HG02973 (cell line): Measurements from ENCODE around the gene NAALADL2.

Experiments
- ATAC-seq: cut with Tn5 transposase; IDR thresholded peaks from one replicate; pipeline ENCODE4 v1.9.1; 2021; ENCODE audit warnings: moderate library complexity; ENCODE audit not compliant: unreplicated experiment

The NAALADL2 gene

GRCh38 chr3:174959556-174960065, 100.5 kb downstream of the NAALADL2 start:
- no peak for ATAC-seq

- no peak for ATAC-seq
Observed at GRCh38 chr3:174960898-174961297, 101.8 kb downstream of the NAALADL2 start.

- ATAC-seq: no peak
Observed at GRCh38 chr3:174973465-174973864, 114.3 kb downstream of the NAALADL2 start.

GRCh38 chr3:174986685-174987084, 127.6 kb downstream of the NAALADL2 start:
- no peak for ATAC-seq

GRCh38 chr3:175001091-175001490, 142.0 kb downstream of the NAALADL2 start:
- ATAC-seq: no peak

GRCh38 chr3:175002732-175003143, 143.6 kb downstream of the NAALADL2 start:
- ATAC-seq: no peak

GRCh38 chr3:175003590-175003989, 144.5 kb downstream of the NAALADL2 start:
- ATAC-seq: no peak

- no peak for ATAC-seq
Observed at GRCh38 chr3:175005193-175005592, 146.1 kb downstream of the NAALADL2 start.

GRCh38 chr3:175005881-175006280, 146.7 kb downstream of the NAALADL2 start:
- ATAC-seq: no peak

GRCh38 chr3:175007306-175007705, 148.2 kb downstream of the NAALADL2 start:
- no peak for ATAC-seq

GRCh38 chr3:175009295-175009694, 150.2 kb downstream of the NAALADL2 start:
- no peak for ATAC-seq

GRCh38 chr3:175015056-175015635, 156.0 kb downstream of the NAALADL2 start:
- ATAC-seq: no peak

- ATAC-seq: no peak
Observed at GRCh38 chr3:175018946-175019727, 160.0 kb downstream of the NAALADL2 start.

- ATAC-seq: no peak
Observed at GRCh38 chr3:175020101-175020500, 161.0 kb downstream of the NAALADL2 start.

GRCh38 chr3:175029828-175030227, 170.7 kb downstream of the NAALADL2 start:
- no peak for ATAC-seq

- ATAC-seq: no peak
Observed at GRCh38 chr3:175039875-175040274, 180.7 kb downstream of the NAALADL2 start.

GRCh38 chr3:175041369-175041768, 182.2 kb downstream of the NAALADL2 start:
- ATAC-seq: no peak

- no peak for ATAC-seq
Observed at GRCh38 chr3:175046601-175047000, 187.5 kb downstream of the NAALADL2 start.

- no peak for ATAC-seq
Observed at GRCh38 chr3:175047786-175048185, 188.7 kb downstream of the NAALADL2 start.

GRCh38 chr3:175057401-175057800, 198.3 kb downstream of the NAALADL2 start:
- no peak for ATAC-seq

GRCh38 chr3:175059788-175060187, 200.7 kb downstream of the NAALADL2 start:
- ATAC-seq: no peak

- no peak for ATAC-seq
Observed at GRCh38 chr3:175065497-175065896, 206.4 kb downstream of the NAALADL2 start.
